AG08396 (cell line): ENCODE results near the gene UBAC2.
"Not testable (repeated sequence)": the region's sequence is repeated elsewhere in the genome, so short reads cannot be mapped to it uniquely, and the experiment has no call there.

Source experiments
- DNase-seq: peaks from one replicate; pipeline ENCODE4 v3.0.0; 2012; ENCODE audit warnings: low spot score, mixed read lengths

Gene UBAC2

DNA sequence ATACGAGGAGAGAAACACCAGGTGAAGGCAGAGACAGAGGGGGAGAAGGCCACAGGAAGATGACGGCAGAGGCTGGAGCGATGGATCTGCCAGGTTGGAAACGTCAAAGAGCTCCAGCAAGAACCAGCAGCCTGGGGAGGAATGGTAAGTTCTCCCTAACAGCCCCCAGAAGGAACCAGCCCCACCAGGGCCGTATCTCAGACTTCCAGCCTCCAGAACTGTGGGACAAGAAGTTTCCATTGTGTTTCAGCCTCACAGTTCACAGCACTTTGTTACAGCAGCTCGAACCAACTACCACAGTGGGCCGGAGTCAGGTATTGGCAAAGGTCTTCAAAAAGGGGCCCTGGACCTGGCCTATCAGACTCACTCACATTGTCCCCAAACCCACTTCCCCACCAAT is 195.8 kb downstream of the UBAC2 start:
- DNase-seq = no peak

GRCh38 chr13:99398071-99398470 is 197.4 kb downstream of the UBAC2 start:
- no peak for DNase-seq

GRCh38 chr13:99398916-99399622 is 198.4 kb downstream of the UBAC2 start:
- DNase-seq = no peak

GRCh38 chr13:99399623-99399974 is 198.9 kb downstream of the UBAC2 start:
- DNase-seq = no peak

GRCh38 chr13:99403458-99403971 is 202.9 kb downstream of the UBAC2 start:
- no peak for DNase-seq

DNA sequence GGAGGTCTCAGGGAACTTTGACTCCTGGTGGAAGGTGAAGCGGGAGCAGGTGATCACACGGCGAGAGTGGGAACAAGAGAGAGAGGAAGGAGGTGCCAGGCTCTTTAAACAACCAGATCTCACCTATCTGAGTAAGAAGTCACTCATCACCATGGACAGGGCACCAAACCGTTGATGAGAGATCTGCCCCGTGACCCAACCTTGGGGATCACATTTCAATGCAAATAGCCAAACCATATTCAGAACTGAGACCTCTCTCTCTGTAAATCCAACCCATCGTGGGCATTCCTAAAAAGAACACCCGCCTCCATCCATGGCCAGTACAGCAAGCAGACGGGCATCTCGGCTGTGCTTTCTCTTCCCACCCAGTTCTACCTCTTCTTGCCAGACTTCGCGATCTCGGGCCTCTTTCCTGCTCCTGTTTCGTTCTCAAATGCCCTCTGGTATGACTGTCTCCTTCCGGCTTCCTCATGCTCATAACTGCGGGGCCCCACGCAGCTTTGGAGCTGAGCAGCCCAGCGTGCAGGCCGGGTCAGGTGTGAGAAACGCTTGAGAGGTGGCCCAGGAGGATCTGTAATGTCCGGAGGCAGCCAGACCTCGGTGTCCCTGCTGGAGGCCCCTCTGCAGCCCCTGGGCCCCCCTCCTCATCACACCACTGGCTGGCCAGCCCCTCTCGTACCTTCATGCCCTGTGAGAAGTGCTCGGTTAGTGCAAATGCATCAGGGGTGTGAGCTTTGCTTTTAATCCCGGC is 203.5 kb downstream of the UBAC2 start:
- DNase-seq = no peak

DNA sequence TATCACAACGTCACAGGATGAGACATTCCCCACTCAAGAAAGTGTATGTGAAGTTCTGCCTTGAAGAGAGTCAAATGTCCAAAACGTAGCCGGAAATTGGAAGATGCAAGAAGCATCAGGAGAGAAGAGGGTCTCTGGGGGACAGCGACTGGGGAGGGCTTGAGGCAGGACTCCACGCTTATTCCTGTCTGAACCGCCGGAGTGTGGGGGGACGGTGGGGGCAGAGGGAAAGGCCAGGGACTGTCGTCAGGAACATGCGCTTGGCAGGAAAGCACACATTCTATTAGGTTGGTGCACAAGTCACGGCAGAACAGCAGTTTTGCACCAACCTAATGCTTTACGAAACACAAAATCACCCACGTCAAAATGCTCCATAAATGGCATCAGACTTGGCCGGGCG is 205.3 kb downstream of the UBAC2 start:
- DNase-seq = no peak

- DNase-seq = no peak
Measured at GRCh38 chr13:99406799-99407201, 206.1 kb downstream of the UBAC2 start.

- DNase-seq = no peak
Measured at GRCh38 chr13:99407906-99408702, 207.4 kb downstream of the UBAC2 start.

GRCh38 chr13:99408703-99409000 is 208.0 kb downstream of the UBAC2 start:
- no peak for DNase-seq

DNA sequence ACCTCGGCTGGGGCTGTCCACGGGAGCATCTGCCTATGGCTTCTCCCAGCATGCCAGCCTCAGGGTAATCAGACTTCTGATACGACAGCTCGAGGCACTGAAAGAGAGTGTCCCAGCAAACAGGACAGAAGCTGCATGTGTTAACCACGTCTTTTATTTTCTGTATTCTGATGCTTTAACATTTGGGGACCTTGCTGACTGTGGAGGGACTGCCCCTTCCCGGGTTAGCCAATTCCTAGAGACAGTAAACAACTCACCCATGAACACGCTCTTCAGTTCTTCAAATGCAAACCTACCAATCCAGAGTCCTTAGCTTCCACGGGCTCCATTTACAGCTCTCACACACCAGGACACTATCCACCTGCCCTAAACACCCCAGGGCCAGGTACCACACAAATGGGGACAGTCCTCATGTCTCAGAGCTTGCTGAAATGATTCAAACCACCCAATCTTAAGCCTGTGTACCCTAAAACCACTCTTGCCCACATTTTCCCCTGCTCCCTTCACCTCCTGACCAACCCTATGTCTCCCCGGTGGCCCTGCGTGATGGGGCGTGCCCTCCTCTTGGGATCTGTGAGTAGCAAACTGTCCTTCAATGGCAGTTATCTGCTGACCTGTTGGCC is 208.9 kb downstream of the UBAC2 start:
- not testable (repeated sequence) for DNase-seq

- not testable (repeated sequence) for DNase-seq
Measured at GRCh38 chr13:99410646-99411475, 210.2 kb downstream of the UBAC2 start.

GRCh38 chr13:99412856-99413255 is 212.2 kb downstream of the UBAC2 start:
- DNase-seq = no peak

DNA sequence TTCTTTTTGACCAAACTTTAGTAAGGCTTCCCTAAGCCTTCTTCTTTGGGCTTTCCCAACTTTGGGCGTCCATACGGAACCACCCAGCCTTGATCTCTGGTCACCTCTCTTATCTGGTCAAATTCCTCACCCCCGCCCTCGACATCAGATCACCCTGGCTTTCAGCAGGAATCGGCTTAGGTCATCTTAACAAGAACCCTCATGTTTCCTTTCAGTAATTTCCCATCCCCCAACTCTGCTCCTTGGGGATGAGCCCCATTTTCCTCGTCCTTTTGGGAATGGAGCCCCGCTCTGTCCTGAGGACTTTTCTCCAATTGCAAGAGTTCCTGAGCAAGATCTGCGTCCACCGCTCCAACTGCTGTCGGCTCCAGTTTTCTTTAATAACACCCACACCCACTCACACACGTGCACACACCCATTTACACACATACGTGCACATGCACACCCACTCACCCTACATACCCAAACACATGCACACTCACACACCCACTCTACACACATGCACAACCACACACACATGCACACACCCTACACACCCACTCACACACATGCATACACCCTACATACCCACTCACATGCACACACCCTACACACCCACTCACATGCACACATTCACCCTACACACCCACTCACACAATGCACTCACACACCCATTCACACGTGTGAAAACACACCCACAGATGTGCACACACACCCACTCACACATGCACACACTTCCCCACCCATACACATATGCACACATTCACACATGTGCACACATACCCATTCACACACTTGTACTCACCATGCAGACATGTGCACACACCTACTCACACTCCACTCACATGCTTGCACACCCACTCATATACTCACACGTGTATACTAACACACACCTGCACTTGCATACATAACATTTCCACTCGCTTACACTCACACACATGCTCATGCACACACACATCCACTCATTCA is 213.7 kb downstream of the UBAC2 start:
- no peak for DNase-seq

- DNase-seq = no peak
Measured at GRCh38 chr13:99415014-99415650, 214.5 kb downstream of the UBAC2 start.

DNA sequence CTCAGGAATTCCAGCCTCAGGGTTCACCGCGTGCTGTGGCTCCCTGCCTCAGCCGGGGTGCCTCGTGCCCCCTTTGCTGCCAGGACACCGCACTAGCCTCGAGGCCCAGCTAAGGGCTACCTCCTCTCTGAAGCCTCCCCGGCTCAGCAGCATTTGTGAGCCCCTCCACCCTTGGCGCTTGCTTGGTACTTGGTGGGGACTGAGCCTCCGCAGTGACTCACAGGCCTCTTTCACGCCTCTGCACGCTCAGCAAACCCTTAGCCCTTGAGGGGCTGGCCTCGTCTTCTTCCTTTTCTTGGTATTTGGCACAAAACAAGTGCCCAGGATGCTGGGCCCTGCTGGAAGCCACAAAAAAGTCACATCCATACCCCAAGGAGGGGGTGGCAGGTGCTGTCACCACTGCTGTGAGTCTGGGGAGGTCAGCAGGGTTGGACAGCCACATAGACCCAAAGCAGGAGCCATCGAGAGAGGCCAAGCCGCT is 215.2 kb downstream of the UBAC2 start:
- DNase-seq = no peak

DNA sequence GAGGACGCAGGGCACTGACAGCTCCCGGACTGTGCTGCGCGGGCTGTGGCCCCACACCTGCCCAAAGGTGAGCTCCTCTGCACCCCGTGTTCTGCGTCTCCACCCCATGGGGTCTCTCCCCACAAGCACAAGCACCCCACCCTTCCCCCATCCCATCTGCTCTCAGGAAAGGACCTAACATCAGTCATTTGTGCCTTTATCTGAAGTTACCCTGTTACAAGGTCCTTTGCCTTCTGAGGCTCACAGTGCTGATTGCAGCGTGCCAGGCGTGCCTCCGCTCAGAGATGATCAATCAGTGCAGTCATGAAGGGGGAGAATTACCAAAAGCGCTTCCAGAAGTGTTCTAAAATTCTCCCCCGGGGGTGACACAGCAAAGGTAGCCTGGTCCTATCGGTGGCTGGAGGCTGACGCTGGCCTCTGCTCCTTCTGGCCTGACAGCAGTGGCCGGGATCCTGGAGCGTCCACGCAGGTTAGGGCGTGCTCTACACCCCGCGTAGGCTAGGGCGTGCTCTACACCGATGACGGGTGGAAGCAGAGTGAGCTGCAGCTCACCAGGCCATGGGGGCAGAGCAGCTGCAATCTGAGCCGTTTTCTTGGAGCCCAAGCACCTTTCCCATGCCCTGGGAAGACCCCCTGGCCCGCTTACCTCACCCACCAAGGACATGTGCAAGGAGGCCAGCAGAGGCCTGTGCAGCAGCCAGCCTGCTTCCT is 215.9 kb downstream of the UBAC2 start:
- no peak for DNase-seq

DNA sequence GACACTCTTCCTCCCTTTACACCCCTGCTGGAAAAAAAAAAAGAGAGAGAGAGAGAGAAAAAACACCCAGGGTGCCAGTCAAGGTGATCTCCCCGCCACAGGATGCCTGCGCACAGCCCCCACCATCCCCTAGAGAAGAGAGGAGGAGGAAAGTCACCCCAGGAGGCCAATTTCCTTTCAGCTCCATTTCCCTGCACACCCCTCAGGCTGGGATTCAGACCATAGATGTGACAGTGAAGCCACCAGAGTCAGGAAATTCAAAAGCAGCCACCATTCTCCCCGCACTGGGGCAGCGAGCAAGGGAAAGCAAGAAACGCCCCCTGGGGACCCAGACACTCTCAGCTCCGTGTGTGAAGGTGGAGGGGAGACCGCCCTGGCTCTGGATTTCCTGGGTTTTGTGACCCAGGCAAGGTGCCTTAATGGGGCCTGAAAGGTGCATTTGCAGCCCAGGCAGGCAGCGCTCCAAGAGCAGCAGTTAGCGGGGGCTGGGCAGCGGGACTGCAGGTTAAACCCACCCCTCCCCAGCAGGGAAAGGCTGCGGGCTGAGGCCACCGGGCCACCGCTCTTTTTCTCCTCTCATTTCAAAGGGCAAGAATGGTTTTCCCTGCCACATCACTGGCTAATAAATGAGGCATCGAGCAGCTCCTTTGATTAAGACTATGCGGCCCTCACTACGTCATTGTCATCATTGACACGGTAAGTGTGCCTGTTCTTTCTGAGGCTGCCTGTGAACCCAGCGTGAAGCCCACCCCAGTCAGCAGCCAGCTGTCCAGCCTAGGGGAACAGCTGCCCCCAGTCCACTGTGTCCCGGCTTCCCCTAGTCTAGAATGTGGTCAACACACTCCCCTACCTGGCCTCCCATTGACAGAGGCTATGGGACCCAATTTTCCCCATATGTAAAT is 216.8 kb downstream of the UBAC2 start:
- DNase-seq = no peak
